Activated CD4-positive, alpha-beta T cell treated with anti-CD3 and anti-CD28 coated beads for 36 hours (primary cell): ENCODE measurements around the gene LSM14A. TPM values are rescaled to one million over a fixed set of nuclear protein-coding genes. Genes with fewer than 3 reads are reported as not detected.

Source experiments
- ATAC-seq: fragments of 200-7000 bp; cut with Tn5 transposase; one replicate; pipeline ENCODE4 v1.10.0; 2021; ENCODE audit warnings: mild to moderate bottlenecking, moderate library complexity
- CTCF ChIA-PET: fragments of 350-600 bp; sonication (Branson Sonifier 250); formaldehyde crosslinking; loops from one replicate; lab custom pipeline; 2021; ENCODE audit warnings: antibody characterized with exemption; lab: Charles Lee
- POLR2A ChIA-PET: fragments of 350-600 bp; sonication (Branson Sonifier 250); formaldehyde crosslinking; loops from one replicate; lab custom pipeline; 2021; ENCODE audit warnings: antibody characterized with exemption, inconsistent platforms; lab: Charles Lee
- DNase-seq: peaks from one replicate; pipeline ENCODE4 v3.0.0-alpha.2; 2020
- H3K27ac Mint-ChIP-seq: one replicate; pipeline ENCODE4 v1.8.0; 2021; ENCODE audit warnings: mixed read lengths
- H3K27me3 Mint-ChIP-seq: one replicate; pipeline ENCODE4 v1.8.0; 2021; ENCODE audit warnings: mixed read lengths
- H3K36me3 Mint-ChIP-seq: one replicate; pipeline ENCODE4 v1.8.0; 2021; ENCODE audit warnings: low read depth, mixed read lengths
- H3K4me1 Mint-ChIP-seq: one replicate; pipeline ENCODE4 v1.8.0; 2021; ENCODE audit warnings: mixed read lengths
- H3K4me3 Mint-ChIP-seq: one replicate; pipeline ENCODE4 v1.8.0; 2021; ENCODE audit warnings: mild to moderate bottlenecking, moderate library complexity, mixed read lengths
- H3K9me3 Mint-ChIP-seq: one replicate; pipeline ENCODE4 v1.8.0; 2021; ENCODE audit warnings: low read depth, mixed read lengths
- intact Hi-C, 2 experiments: fragments of 100-400 bp; cut with DNase I in 1 of 2; cut with micrococcal nuclease in 1 of 2; formaldehyde crosslinking; loops; one replicate each; pipeline versions ENCODE4 v1.14.2 to v1.15.1; 2022 to 2024; cut with DNase I, micrococcal nuclease
- total RNA-seq, 2 experiments: library from RNA; stranded (reverse); gene quantifications; one replicate each; pipeline ENCODE4 v1.2.3, GENCODE V29; 2021

Gene LSM14A
- total RNA-seq, 2 experiments from 2014 or later: 89.0 to 151 TPM

GRCh38 chr19:34254698-34255432 lies 82.6 kb downstream of the LSM14A start:
- H3K36me3 Mint-ChIP-seq: peaks cover 7% of the 10 kb centered on the region
- CTCF ChIA-PET: no interaction called here
- DNase-seq (peak; percentile 65), ATAC-seq (peak; percentile 60)
- POLR2A ChIA-PET: no interaction called here
- H3K27ac Mint-ChIP-seq: peak overlapping the region; percentile 84
- H3K27me3 Mint-ChIP-seq: no peaks in the 10 kb centered on the region
- H3K9me3 Mint-ChIP-seq: no peaks in the 10 kb centered on the region
- H3K4me3 Mint-ChIP-seq: peak overlapping the region; percentile 81
- peaks cover 38% of the 10 kb centered on the region for H3K4me1 Mint-ChIP-seq
- intact Hi-C loops: loop anchor here (1.0 to 5.0 kb wide), 5 partner anchors 15 to 83 kb away; partner anchors contain the start of gene LSM14A (in 1 of the 2)

- Mint-ChIP-seq H3K9me3 (no peaks in the 10 kb centered on the region), H3K36me3 (peaks cover 7% of the 10 kb centered on the region), H3K27ac (peak overlapping the region; percentile 84), H3K27me3 (no peaks in the 10 kb centered on the region), H3K4me1 (peaks cover 41% of the 10 kb centered on the region), H3K4me3 (peak overlapping the region; percentile 79)
- POLR2A ChIA-PET: no interaction called here
- CTCF ChIA-PET: no interaction called here
- DNase-seq (no peak), ATAC-seq (no peak)
- intact Hi-C loops: loop anchor here in 1 of 2 experiments (2.0 to 5.0 kb wide), 2 partner anchors 15 to 82 kb away; no protein-coding TSS in a partner anchor
Measured at GRCh38 chr19:34255546-34255945, 83.2 kb downstream of the LSM14A start.

GRCh38 chr19:34256835-34257558 lies 84.7 kb downstream of the LSM14A start:
- H3K4me3 Mint-ChIP-seq: no peak overlapping the region
- no peaks in the 10 kb centered on the region for H3K9me3 Mint-ChIP-seq
- peaks cover 52% of the 10 kb centered on the region for H3K4me1 Mint-ChIP-seq
- no peaks in the 10 kb centered on the region for H3K27me3 Mint-ChIP-seq
- ChIA-PET POLR2A (no interaction called here), CTCF (interaction anchor here (0.7 kb wide), 2 partner anchors 17 to 75 kb away, joined by 3 read pairs; no protein-coding TSS in a partner anchor)
- intact Hi-C loops: loop anchor here in 1 of 2 experiments (5.0 kb wide), 1 partner anchor 80 kb away; no protein-coding TSS in a partner anchor
- DNase-seq (no peak), ATAC-seq (no peak)
- no peak overlapping the region for H3K27ac Mint-ChIP-seq
- peaks cover 9% of the 10 kb centered on the region for H3K36me3 Mint-ChIP-seq

GRCh38 chr19:34257559-34257924 lies 85.2 kb downstream of the LSM14A start:
- Mint-ChIP-seq H3K36me3 (peaks cover 9% of the 10 kb centered on the region), H3K9me3 (no peaks in the 10 kb centered on the region), H3K4me3 (no peak overlapping the region), H3K27ac (no peak overlapping the region), H3K4me1 (peaks cover 52% of the 10 kb centered on the region), H3K27me3 (no peaks in the 10 kb centered on the region)
- ATAC-seq: no peak
- intact Hi-C loops: loop anchor here in 1 of 2 experiments (5.0 kb wide), 1 partner anchor 80 kb away; no protein-coding TSS in a partner anchor
- ChIA-PET CTCF (no interaction called here), POLR2A (no interaction called here)
- DNase-seq: no peak

GRCh38 chr19:34259367-34260095 lies 87.2 kb downstream of the LSM14A start:
- ChIA-PET CTCF (interaction anchor here (1.1 kb wide), 1 partner anchor 49 kb away, joined by 3 read pairs; no protein-coding TSS in a partner anchor), POLR2A (no interaction called here)
- no peaks in the 10 kb centered on the region for H3K9me3 Mint-ChIP-seq
- intact Hi-C loops: loop anchor here in 1 of 2 experiments (5.0 kb wide), 1 partner anchor 78 kb away; no protein-coding TSS in a partner anchor
- H3K4me3 Mint-ChIP-seq: no peak overlapping the region
- H3K4me1 Mint-ChIP-seq: peaks cover 50% of the 10 kb centered on the region
- ATAC-seq (no peak), DNase-seq (no peak)
- peaks cover 9% of the 10 kb centered on the region for H3K36me3 Mint-ChIP-seq
- no peaks in the 10 kb centered on the region for H3K27me3 Mint-ChIP-seq
- H3K27ac Mint-ChIP-seq: peak overlapping the region; percentile 56

GRCh38 chr19:34260771-34261173 lies 88.5 kb downstream of the LSM14A start:
- no peak for ATAC-seq
- POLR2A ChIA-PET: interaction anchor here (0.6 to 1.2 kb wide), 2 partner anchors 9 to 74 kb away, joined by 4 read pairs; no protein-coding TSS in a partner anchor
- Mint-ChIP-seq H3K4me3 (no peak overlapping the region), H3K27me3 (no peaks in the 10 kb centered on the region), H3K4me1 (peaks cover 57% of the 10 kb centered on the region), H3K27ac (peak overlapping the region; percentile 55), H3K9me3 (no peaks in the 10 kb centered on the region), H3K36me3 (peaks cover 8% of the 10 kb centered on the region)
- CTCF ChIA-PET: interaction anchor here (0.7 to 1.4 kb wide), 6 partner anchors 8 to 85 kb away, joined by 3 to 5 read pairs (median 3); no protein-coding TSS in a partner anchor
- DNase-seq: no peak
- intact Hi-C loops: no loop called here

GRCh38 chr19:34261334-34262109 lies 89.2 kb downstream of the LSM14A start:
- ATAC-seq (no peak), DNase-seq (no peak)
- Mint-ChIP-seq H3K27me3 (no peaks in the 10 kb centered on the region), H3K4me3 (no peak overlapping the region), H3K9me3 (no peaks in the 10 kb centered on the region), H3K36me3 (peaks cover 8% of the 10 kb centered on the region), H3K27ac (peak overlapping the region; percentile 59), H3K4me1 (peaks cover 61% of the 10 kb centered on the region)
- CTCF ChIA-PET: interaction anchor here (0.7 to 1.4 kb wide), 9 partner anchors 8 to 85 kb away, joined by 3 to 5 read pairs (median 3); no protein-coding TSS in a partner anchor
- intact Hi-C loops: no loop called here
- POLR2A ChIA-PET: interaction anchor here (0.6 to 1.2 kb wide), 2 partner anchors 9 to 17 kb away, joined by 4 to 7 read pairs; no protein-coding TSS in a partner anchor

GRCh38 chr19:34263745-34264237 lies 91.5 kb downstream of the LSM14A start:
- no peaks in the 10 kb centered on the region for H3K27me3 Mint-ChIP-seq
- ChIA-PET CTCF (interaction anchor here (0.8 to 1.1 kb wide), 2 partner anchors 9 to 11 kb away, joined by 3 to 4 read pairs; no protein-coding TSS in a partner anchor), POLR2A (no interaction called here)
- DNase-seq (no peak), ATAC-seq (no peak)
- H3K4me1 Mint-ChIP-seq: peaks cover 54% of the 10 kb centered on the region
- peaks cover 12% of the 10 kb centered on the region for H3K36me3 Mint-ChIP-seq
- peak overlapping the region; percentile 30 for H3K27ac Mint-ChIP-seq
- intact Hi-C loops: no loop called here
- H3K4me3 Mint-ChIP-seq: no peak overlapping the region
- H3K9me3 Mint-ChIP-seq: no peaks in the 10 kb centered on the region

- Mint-ChIP-seq H3K4me1 (peaks cover 58% of the 10 kb centered on the region), H3K27me3 (no peaks in the 10 kb centered on the region), H3K9me3 (no peaks in the 10 kb centered on the region), H3K4me3 (no peak overlapping the region), H3K36me3 (peaks cover 8% of the 10 kb centered on the region), H3K27ac (peak overlapping the region; percentile 48)
- ATAC-seq: no peak
- no peak for DNase-seq
- ChIA-PET POLR2A (no interaction called here), CTCF (no interaction called here)
- intact Hi-C loops: no loop called here
Measured at GRCh38 chr19:34265221-34265650, 92.9 kb downstream of the LSM14A start.

GRCh38 chr19:34269081-34269480 lies 96.8 kb downstream of the LSM14A start:
- H3K27me3 Mint-ChIP-seq: no peaks in the 10 kb centered on the region
- no peaks in the 10 kb centered on the region for H3K9me3 Mint-ChIP-seq
- peaks cover 70% of the 10 kb centered on the region for H3K4me1 Mint-ChIP-seq
- ChIA-PET POLR2A (interaction anchor here (0.7 to 1.1 kb wide), 2 partner anchors 18 to 154 kb away, joined by 3 to 4 read pairs; no protein-coding TSS in a partner anchor), CTCF (interaction anchor here (0.6 to 2.6 kb wide), 4 partner anchors 8 to 78 kb away, joined by 5 to 6 read pairs (median 5); no protein-coding TSS in a partner anchor)
- DNase-seq (peak; percentile 35), ATAC-seq (no peak)
- H3K36me3 Mint-ChIP-seq: peaks cover 22% of the 10 kb centered on the region
- H3K27ac Mint-ChIP-seq: peak overlapping the region; percentile 82
- intact Hi-C loops: no loop called here
- H3K4me3 Mint-ChIP-seq: peak overlapping the region; percentile 41
